GM18861 (cell line): Measurements from ENCODE around the gene RASAL2.
"Not testable (repeated sequence)": the region's sequence is repeated elsewhere in the genome, so short reads cannot be mapped to it uniquely, and the experiment has no call there.

ENCODE experiments used
- ATAC-seq: cut with Tn5 transposase; IDR thresholded peaks from one replicate; pipeline ENCODE4 v1.9.1; 2021; ENCODE audit not compliant: unreplicated experiment

RASAL2 gene

DNA sequence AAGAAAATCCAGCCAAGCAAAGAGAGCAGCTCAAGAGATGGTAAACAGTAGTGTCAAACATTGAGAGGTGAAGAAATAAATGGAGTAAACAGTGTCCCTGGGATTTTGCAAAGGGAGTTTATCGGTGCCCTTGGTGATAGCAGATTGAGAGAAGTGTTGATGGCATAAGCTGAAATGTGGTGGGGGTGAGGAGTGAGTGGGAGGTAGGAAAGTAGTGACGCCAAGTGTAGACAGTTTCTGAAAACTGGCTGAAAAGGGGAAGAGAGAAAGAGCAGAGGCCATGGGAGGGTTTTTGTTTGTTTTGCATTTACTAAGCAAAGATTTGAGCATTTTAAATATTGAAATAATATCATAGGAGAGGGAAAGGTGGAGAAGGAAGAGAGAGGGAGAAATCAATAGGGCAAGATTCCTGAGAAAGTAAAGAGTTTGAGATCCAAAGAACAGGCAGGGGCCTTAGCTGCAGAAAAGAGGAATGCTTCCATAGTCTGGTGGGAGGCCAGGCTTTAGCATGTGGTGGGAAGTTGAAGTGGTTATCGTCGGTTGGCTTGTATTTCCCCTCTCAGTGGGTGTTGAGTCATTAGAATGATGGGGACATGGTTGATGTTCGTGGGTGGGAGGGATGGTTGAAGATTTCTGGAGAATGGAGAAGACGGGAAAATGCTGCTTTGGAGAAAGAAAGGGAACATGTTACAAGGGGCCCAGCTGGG lies 26.8 kb upstream of the RASAL2 start:
- peak; percentile 92 for ATAC-seq

DNA sequence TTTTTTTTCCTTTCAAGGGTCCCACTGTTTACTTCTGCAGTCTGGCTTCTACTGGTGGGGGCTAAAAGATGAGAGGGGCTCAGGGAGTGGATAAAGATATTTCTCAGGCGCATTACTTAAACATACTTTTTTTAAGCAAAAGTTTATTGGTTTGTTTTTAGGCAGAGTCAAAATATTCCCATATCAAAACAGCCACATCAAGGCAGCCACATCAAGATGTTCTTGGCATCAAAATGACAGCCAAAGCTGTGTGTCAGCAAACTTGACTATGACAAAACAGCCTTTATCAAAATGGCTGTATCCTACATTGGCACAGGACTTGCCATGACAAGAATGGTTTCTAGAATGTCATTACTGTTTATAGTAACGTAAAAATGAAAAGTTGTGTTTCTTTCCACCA lies 22.1 kb upstream of the RASAL2 start:
- no peak for ATAC-seq

DNA sequence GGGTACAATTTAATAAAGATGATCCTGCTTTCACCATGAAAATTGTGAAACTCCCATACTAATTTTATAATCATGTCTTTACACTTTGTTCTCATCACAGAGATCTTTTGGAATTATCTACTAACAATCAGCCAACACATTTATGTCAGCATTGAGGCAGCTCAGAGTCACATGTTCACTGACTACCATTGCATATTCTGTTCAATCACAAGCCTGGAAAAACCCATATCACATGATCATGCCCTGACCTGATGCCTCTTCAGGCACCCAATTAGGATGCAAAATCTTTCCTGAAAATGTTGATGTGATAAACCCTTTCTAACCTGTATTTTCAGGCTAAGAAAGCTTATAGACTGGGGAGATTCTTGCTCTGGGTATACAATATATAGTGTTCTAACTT lies 21.6 kb upstream of the RASAL2 start:
- no peak for ATAC-seq

DNA sequence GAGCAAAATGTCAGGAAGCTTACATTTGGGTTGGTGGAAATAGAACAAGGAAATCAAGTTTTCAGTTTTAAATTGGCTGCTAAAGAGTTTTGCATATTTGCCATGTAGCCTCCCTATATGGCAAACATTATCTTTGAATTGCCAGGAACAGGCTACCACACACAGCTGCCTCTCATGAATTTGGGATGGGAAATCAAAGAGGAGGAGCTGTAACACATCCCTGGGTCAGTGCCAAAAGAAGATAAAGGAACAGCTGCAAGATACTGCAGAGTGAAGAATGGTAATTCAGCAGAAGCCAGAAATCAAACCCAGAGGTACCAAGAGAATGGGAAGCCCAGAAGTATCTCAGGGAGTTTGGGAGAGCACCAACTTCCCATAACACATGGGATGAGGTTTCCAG lies 18.6 kb upstream of the RASAL2 start:
- ATAC-seq: no peak

DNA sequence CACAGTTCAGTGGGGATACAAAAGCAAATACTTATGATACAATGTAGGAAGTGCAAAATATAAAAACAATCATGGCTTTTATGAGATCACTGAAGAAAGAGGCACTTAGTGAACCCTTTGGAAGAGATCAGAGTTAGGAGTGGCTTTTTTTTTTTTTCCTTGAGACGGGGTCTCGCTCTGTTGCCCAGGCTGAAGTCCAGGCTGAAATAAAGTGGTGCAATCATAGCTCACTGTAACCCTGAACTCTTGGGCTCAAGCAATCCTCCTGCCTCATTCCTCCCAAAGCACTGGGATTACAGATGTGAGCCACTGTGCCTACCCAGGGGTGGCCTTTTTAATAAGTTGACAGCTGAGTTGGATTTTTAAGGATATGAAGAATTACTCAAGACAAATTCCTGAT lies 17.3 kb upstream of the RASAL2 start:
- no peak for ATAC-seq

DNA sequence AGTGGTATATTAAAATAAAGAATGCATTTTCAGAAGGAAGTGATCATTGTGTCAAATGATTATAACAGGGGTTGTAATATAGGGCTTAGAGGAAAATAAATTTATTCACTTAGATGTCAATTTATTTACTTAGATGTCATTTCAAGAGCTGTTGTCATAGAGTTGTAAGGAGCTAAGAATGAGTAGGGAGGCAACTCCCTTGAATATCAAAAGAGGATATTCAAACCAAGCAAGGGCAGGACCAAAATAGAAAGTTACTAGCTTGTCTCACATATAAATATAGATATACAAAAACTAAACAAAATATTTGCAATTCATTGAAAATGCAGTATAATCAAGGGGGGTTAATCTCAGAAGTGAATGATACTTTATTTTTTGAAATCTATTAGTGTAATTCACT lies 16.0 kb upstream of the RASAL2 start:
- ATAC-seq: no peak

DNA sequence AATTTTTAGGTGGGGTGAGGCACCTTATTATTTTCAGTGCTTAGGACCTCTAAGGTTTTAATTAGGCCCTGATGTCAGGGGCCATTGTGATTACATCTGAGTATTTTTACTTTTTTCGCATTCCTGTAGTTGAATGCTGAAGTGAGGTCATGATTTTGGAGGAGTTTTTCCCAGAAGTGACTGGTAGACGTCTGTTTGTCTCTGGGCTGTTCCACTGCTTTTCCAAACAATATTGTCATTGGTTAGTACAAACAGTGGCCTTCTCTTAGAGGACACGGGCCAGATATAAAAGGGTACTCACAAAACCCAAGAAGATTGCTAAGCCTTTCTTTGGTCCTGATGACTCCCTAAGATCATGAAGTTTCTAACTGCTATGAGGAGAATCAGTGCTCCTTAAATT lies 7.6 kb upstream of the RASAL2 start:
- no peak for ATAC-seq

DNA sequence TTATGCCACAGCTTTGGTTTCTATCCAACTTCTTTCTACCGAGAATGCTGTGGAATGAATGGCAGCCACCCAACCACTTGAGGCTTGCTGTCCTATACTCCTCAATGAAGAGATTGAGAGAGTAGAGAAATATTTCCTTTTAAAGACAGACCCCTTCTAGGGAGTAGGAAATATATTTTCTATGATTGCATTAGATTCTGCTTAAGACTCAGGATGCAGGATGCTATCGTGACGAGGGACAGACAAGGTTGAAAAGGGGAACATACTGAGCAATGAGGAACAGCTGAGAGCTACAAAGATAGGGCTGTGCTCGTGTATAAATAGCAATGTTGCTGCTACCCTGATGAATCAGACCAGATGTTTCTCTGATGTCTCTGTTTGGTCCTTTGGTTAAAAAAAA lies 7.1 kb upstream of the RASAL2 start:
- no peak for ATAC-seq

DNA sequence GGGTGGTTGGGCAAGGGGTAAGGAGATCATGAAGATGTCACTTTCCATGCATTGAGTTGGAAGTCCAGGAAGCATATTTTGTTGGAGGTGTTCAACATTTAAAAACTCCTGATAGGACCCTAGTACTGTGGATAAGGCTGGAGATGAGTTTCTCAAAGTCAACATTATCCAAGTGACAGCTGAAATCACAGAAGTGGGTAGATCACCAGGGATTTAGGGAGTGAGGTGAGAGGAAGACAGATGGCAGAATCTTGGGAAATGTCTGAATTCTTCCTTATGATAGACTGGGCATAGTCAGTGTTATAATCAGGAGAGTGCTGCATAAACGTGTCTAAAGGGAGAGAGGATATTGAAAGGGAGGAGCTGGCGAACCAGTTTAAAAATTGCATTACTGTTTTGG lies 5.3 kb upstream of the RASAL2 start:
- ATAC-seq: no peak

DNA sequence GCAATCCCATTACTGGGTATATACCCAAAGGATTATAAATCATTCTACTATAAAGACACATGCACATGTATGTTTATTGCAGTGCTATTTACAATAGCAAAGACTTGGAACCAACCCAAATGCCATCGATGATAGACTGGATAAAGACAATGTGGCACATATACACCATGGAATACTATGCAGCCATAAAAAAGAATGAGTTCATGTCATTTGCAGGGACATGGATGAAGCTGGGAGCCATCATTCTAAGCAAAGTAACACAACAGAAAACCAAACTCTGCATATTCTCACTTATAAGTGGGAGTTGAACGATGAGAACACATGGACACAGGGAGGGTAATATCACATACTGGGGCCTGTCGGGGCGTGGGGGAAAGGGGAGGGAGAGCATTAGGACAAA lies 2.5 kb upstream of the RASAL2 start:
- not testable (repeated sequence) for ATAC-seq

DNA sequence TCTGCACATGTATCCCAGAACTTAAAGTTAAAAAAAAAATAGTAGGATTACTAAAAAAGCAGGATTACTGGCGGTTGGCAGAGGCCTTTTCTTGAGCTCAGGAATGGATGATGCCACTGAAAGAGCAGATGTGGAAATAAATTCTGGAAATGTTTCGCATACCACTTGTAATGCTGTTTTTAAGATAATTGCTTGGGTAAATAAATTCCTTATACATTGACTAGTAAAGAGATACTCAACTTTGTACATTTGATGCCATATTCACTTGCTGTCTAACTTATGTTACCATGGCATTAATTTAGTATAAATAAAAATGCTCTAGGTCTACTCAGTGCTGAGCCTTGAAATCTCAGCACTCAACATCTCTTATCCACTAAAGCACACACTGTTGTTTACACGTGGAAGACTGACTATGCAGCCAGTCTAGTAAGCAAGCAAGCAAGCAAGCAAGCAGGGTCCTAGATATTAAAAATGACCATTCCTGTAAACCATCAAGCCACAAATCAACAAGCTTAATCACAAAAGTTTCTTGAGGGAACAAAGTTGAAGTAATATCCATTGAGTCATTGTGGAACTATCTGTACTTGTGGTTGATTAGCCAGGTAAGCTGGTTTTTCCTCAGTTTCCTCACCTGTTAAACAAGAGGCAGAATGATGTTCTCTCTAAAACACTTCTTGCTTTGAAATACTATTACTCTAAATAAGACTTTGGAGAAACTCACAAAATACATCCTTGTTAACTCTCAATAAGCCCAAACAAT lies 1.7 kb upstream of the RASAL2 start:
- ATAC-seq: no peak

DNA sequence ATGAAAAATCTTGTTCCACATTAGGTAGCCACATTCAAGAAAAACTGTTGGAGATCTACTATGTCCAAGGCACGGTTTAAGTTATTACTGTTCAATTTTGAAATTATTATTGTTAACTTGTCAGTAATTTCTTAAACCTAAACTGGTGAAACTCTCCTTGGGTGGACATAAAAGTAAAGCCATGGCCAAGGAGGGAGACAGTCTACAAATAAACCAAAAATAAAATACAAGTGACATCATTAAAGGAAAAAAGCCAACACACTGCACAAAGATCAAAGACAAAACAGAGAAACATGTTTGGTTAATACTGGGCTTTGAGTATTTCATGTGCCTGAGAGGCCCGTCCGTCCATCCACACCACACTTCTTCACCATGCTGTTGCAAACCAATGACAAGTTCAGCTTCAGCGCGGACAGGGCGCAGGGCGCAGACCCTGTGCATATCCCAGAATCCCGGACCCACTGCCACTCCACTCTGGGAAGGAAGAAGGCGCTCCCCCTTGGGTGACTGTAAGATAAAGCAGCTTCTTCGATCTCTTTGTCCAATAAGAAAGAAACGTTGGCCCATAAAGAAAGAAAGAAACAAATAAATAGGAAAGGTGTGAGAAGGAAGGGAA lies 918 bp upstream of the RASAL2 start:
- no peak for ATAC-seq

DNA sequence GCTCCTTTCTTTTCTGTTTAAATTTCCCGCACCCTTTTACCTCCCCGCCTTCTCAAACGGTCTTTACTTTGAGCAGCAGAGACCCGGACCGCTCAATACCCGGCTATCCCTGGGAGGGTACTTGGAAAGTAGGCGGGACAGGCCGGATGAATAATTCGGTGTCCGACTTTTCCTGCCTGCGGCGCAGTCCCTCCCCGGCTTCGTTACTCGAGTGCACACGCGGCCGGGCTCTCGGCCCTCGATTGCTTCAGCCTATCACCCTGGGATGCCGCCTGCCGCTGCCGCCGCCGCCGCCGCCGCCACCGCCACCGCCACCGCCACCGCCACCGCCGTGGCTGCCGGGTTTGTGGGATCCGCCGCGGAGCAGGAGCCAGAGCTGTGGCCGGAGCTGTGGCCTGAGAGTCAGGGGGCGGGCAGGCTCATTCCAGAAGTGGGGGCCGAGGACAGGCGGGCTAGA lies 382 bp upstream of the RASAL2 start:
- ATAC-seq: peak; percentile 78

DNA sequence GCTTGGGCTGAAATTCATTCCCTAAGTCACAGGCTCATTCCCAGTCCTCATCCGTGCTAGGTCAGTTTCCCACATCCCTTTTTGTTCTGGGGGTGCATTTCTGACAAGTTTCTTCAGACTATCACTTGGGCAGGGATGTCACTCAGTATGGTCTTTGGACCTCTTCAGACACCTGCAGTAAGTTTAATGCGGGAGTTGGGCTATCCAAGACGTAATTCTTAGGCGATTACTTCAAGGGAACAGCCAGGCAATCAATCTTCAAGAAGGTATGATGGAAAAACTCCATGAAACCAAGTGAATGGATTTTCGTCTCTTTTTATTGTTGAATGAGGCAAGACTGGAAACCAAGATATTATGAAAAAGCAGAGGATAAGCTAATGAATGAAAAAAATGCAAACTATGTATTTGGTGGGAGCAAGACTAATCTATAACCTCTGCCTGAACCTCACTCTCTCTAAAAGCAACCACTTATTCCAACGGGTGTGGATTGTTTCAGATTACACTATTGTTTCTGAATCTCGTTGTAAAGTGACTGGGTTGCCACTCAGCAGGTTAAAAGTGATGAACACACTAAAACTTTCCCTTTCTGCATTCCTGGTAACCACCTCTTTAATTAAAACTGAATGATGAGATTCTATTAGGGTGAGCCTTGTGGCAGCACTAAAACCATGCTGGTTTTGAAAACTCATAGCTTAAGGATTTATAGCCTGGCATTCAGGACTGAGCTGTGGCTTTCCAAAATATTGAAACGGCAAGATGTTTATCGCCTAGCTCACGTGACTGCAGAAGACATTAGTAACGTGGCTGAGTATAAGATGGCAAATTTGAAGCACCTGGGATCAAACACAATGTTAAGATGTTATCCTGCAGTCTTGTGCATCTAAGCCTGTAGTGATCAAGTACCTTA lies 1.1 kb downstream of the RASAL2 start:
- ATAC-seq: no peak

DNA sequence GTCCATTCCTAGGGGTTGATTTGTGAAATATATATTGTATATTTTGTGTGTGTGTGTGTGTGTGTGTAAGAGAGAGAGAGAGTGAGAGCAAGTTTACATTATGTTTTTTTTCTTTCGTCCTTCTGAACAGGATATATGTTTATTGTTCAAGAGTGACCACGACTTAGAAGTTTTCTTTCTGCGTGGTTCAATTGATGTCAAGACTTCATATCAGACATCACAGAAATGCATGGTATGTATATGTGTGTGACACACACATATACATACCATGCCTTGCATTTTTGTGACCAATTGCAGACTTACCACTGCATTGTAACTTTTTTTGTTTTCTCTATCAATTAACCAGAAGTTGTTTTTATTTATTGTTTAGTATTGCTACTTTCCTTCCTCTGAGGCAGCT lies 2.5 kb downstream of the RASAL2 start:
- no peak for ATAC-seq

DNA sequence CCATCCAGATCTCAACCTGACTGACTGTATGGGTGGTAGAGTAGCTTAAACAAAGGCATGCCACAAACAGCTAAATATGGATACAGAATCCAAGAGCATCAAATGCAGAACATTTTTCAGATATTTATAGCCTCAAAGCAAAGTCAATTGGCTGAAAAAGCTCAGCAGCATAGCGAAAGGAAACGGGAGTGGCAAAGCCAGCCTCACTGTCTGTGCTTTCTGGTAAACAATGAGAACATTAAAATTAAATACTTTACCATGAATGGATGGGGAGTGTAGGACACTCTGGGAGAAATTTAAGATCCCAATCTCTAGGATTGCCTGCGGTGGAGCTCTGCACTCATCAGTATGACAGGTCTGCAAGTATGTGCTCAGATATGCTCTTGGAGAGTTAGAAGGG lies 4.4 kb downstream of the RASAL2 start:
- ATAC-seq: no peak

DNA sequence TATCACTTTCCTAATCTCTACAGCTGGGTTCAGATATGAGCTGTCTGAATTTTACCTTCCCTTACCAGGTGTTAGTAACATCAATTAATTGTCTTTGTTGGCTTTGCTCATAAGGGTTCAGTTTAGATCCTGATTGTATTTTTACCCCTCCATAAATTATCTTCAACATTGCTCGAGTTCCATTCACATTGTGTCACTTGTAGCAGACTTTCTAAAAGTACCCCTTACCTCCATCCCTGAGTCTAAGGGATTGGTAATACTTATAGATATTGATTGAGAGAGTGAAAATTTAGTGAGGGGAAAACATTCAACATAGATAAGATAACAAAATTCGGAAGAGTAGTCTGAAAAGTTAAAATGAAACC lies 7.3 kb downstream of the RASAL2 start:
- no peak for ATAC-seq

DNA sequence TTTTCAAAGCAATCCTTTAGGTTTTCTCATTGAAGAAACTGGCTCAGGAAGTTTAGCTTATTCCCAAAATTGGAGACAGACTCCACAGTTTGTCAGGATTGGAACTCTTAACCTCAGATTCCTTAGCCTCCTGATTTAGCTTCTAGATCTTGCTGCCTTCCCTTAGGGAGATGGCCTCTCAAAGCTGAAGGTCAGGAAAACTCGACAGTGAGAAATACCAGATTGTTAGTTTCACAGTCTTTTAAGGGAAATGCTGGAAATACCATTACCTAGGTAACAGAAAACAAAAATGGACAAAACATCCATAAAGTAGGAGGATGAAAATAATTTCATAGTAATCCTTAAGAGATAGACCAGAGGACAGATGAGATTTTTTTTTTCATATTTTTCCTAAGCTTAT lies 7.8 kb downstream of the RASAL2 start:
- no peak for ATAC-seq

DNA sequence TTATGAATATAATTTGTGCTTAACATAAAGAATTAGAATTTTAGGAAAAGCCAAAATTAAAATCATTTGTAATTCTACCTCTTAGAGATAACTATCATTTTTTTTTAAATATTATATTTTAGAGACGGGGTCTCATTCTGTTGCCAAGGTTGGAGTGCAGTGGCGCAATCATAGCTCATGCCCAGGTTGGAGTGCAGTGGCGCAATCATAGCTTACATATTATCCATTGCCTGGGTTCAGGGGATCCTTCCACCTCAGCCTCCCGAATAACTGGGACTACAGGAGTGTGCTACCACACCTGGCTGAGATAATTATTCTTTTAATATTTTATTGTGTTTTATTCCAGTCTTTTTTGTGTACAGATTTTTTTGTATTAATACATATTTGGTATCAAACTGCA lies 8.3 kb downstream of the RASAL2 start:
- ATAC-seq: no peak

DNA sequence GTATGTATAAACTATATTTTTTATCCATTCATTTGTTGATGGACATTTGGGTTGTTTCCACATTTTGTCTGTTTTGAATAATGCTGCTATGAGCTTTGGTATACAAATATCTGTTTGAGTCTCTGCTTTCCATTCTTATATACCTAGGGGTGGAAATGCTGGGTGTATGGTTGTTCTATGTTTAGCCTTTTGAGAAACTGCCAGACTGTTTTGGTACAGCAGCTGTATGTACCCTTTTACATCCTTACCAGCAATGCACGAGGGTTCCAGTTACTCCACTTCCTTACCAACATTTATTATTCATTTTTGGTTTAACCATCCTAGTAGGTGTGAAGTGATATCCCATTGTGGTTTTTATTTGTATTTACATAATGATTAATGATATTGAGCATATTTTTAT lies 13.9 kb downstream of the RASAL2 start:
- no peak for ATAC-seq
